PC-3 (cell line): Measurements from ENCODE around the gene PALS1.

ENCODE experiments used
- EZH2phosphoT487 ChIP-seq: fragments of 300-600 bp; sonication (generic); IDR thresholded peaks from 2 replicates; pipeline ENCODE4 v1.6.1; 2018; ENCODE audit warnings: mild to moderate bottlenecking, antibody characterized with exemption, low read length, borderline replicate concordance
- TF ChIP-seq, protein P1 (sequence below): fragments of 300-600 bp; sonication (generic); conservative IDR thresholded peaks from 2 replicates; pipeline ENCODE4 v1.5.1; 2017; ENCODE audit warnings: antibody characterized with exemption, low read depth, mild to moderate bottlenecking, low read length

DNA sequence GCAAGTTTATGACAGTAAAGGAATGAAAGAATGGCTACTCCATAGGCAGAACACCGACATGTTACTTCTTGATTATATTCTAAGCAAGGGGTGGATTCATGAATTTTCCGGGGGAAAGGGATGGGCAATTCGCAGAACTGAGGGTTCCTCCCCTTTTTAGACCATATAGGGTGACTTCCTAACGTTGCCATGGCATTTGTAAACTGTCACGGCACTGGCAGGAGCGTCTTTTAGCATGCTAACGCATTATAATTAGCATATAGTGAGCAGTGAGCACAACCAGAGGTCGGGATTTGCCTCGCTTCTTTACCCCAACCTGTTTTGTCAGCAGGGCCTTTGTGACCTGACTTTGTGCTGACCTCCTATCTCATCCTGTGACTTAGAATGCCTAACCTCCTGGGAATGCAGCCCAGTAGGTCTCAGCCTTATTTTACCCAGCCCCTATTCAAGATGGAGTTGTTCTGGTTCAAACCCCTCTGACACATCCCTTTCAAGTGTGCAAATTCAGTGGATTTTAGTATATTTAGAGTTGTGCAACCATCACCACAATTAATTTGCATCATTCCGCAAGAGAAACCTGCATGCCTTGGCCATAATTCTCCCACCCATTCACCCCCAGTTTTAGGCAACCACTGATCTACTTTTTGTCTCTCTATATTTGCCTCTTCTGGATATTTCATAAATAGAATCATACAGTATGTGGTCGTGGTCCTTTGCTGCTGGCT, 27.4 kb downstream of the PALS1 start:
- TF ChIP-seq, protein P1, sequence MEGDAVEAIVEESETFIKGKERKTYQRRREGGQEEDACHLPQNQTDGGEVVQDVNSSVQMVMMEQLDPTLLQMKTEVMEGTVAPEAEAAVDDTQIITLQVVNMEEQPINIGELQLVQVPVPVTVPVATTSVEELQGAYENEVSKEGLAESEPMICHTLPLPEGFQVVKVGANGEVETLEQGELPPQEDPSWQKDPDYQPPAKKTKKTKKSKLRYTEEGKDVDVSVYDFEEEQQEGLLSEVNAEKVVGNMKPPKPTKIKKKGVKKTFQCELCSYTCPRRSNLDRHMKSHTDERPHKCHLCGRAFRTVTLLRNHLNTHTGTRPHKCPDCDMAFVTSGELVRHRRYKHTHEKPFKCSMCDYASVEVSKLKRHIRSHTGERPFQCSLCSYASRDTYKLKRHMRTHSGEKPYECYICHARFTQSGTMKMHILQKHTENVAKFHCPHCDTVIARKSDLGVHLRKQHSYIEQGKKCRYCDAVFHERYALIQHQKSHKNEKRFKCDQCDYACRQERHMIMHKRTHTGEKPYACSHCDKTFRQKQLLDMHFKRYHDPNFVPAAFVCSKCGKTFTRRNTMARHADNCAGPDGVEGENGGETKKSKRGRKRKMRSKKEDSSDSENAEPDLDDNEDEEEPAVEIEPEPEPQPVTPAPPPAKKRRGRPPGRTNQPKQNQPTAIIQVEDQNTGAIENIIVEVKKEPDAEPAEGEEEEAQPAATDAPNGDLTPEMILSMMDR = no peak
- no peak for TF ChIP-seq EZH2phosphoT487
